OCI-LY7 (cell line): ENCODE results near the gene HRAS.

Source experiments
- EZH2phosphoT487 ChIP-seq: fragments of 200-600 bp; sonication (generic); IDR thresholded peaks from 2 replicates; pipeline ENCODE4 v1.6.1; 2018; ENCODE audit warnings: low read depth, borderline replicate concordance, mild to moderate bottlenecking, mixed run types, antibody characterized with exemption, low read length, moderate library complexity, mixed read lengths
- TF ChIP-seq, protein P1 (sequence below): fragments of 200-600 bp; sonication (generic); conservative IDR thresholded peaks from 2 replicates; pipeline ENCODE4 v1.5.1; 2014; ENCODE audit warnings: mild to moderate bottlenecking, antibody characterized with exemption, low read length, moderate library complexity, mixed read lengths

DNA sequence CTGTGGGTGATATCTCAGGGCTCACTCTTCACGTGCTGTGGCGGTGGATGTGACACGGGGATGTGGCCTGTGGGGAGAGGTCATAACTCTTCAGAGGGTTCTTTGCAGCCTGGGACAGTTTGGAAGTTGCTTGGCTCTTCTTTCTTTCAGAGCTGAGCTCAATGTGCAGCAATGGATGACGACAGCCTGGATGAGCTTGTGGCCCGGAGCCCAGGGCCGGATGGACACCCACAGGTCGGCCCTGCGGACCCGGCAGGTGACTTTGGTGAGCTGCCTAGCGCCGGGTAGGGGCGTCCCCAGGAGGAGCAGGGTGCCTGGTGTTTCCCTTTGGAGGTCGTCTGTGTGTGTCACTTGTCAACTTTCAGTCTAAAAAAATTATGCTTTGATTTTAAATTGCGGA, 46.0 kb upstream of the HRAS start:
- TF ChIP-seq, protein P1, sequence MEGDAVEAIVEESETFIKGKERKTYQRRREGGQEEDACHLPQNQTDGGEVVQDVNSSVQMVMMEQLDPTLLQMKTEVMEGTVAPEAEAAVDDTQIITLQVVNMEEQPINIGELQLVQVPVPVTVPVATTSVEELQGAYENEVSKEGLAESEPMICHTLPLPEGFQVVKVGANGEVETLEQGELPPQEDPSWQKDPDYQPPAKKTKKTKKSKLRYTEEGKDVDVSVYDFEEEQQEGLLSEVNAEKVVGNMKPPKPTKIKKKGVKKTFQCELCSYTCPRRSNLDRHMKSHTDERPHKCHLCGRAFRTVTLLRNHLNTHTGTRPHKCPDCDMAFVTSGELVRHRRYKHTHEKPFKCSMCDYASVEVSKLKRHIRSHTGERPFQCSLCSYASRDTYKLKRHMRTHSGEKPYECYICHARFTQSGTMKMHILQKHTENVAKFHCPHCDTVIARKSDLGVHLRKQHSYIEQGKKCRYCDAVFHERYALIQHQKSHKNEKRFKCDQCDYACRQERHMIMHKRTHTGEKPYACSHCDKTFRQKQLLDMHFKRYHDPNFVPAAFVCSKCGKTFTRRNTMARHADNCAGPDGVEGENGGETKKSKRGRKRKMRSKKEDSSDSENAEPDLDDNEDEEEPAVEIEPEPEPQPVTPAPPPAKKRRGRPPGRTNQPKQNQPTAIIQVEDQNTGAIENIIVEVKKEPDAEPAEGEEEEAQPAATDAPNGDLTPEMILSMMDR: no peak
- TF ChIP-seq EZH2phosphoT487: no peak
